K562 (cell line): ENCODE data around the gene COL15A1. TPM values are rescaled to one million over a fixed set of nuclear protein-coding genes. Genes with fewer than 3 reads are reported as not detected.
A peak's percentile ranks its signal among the peaks of the same experiment; 100 is the strongest.

Source experiments
- ARID1B ChIP-seq: fragments of 450-650 bp; IDR thresholded peaks from 2 replicates; pipeline ENCODE4 v1.6.1; 2016; ENCODE audit warnings: antibody characterized with exemption, mild to moderate bottlenecking, inconsistent platforms
- CXXC5 ChIP-seq: fragments of 250-450 bp; sonication (Bioruptor Pico); IDR thresholded peaks from 2 replicates; pipeline ENCODE4 v1.8.0; 2022; ENCODE audit warnings: inconsistent platforms, mild to moderate bottlenecking, moderate library complexity
- DACH1 ChIP-seq: fragments of 450-650 bp; IDR thresholded peaks from 2 replicates; pipeline ENCODE4 v1.6.1; 2018; ENCODE audit not compliant: partially characterized antibody
- E2F5 ChIP-seq: sonication (generic); formaldehyde crosslinking; IDR thresholded peaks from 2 replicates; pipeline ENCODE4 v1.8.0; 2022; ENCODE audit warnings: mild to moderate bottlenecking, missing genetic modification reagents
- NFIX ChIP-seq: fragments of 250-450 bp; sonication (Bioruptor Pico); IDR thresholded peaks from 2 replicates; pipeline ENCODE4 v1.4.0; 2020; ENCODE audit warnings: low read depth, mild to moderate bottlenecking, moderate library complexity
- POLR2G ChIP-seq: fragments of 200-400 bp; formaldehyde crosslinking; IDR thresholded peaks from 2 replicates; pipeline ENCODE4 v1.6.1; 2017; ENCODE audit warnings: low read depth, mild to moderate bottlenecking, antibody characterized with exemption, low read length, moderate library complexity
- POLR2H ChIP-seq: IDR thresholded peaks from 2 replicates; pipeline ENCODE4 v1.6.1; 2016; ENCODE audit warnings: missing genetic modification characterization, low read depth, mild to moderate bottlenecking, control low read depth, missing compliant biosample characterization, moderate library complexity
- PTTG1 ChIP-seq: fragments of 450-650 bp; IDR thresholded peaks from 2 replicates; pipeline ENCODE4 v1.6.1; 2016; ENCODE audit warnings: low read depth, mild to moderate bottlenecking, missing genetic modification characterization, missing compliant biosample characterization
- SRF ChIP-seq, 2 experiments: fragments of 250-450, 450-650 bp in 1 of 2; sonication (Bioruptor Pico) in 1 of 2; sonication (generic) in 1 of 2; formaldehyde crosslinking; IDR thresholded peaks; 2 replicates each; pipeline versions ENCODE4 v1.5.0 to v1.5.1; 2020 to 2022; ENCODE audit warnings: mild to moderate bottlenecking in 1 of 2, missing genetic modification reagents in 1 of 2
- SRSF7 ChIP-seq: fragments of 200-400 bp; formaldehyde crosslinking; optimal IDR thresholded peaks from 2 replicates; pipeline ENCODE3; 2017; ENCODE audit warnings: mild to moderate bottlenecking, low read depth, low read length
- ZBTB49 ChIP-seq: sonication (generic); formaldehyde crosslinking; IDR thresholded peaks from 2 replicates; pipeline ENCODE4 v1.8.0; 2022; ENCODE audit warnings: missing genetic modification reagents, mild to moderate bottlenecking, borderline replicate concordance
- ZNF175 ChIP-seq: fragments of 200-800 bp; sonication (Bioruptor generic); IDR thresholded peaks from 2 replicates; pipeline ENCODE4 v1.6.1; 2016; ENCODE audit warnings: low read depth, mild to moderate bottlenecking, missing genetic modification characterization, missing compliant biosample characterization
- ZNF184 ChIP-seq: sonication (generic); formaldehyde crosslinking; IDR thresholded peaks from 2 replicates; pipeline ENCODE4 v1.5.0; 2020; ENCODE audit warnings: missing genetic modification reagents
- ZNF24 ChIP-seq: fragments of 450-650 bp; IDR thresholded peaks from 2 replicates; pipeline ENCODE4 v1.6.1; 2016
- ZNF324 ChIP-seq: fragments of 250-450 bp; sonication (Bioruptor Pico); IDR thresholded peaks from 2 replicates; pipeline ENCODE4 v1.4.0; 2020; ENCODE audit warnings: mild to moderate bottlenecking
- ZNF395 ChIP-seq: fragments of 200-800 bp; sonication (Bioruptor generic); IDR thresholded peaks from 2 replicates; pipeline ENCODE4 v1.6.1; 2017; ENCODE audit warnings: missing genetic modification characterization, missing compliant biosample characterization
- ZNF507 ChIP-seq: conservative IDR thresholded peaks from 2 replicates; pipeline ENCODE4 v1.6.1; 2017; ENCODE audit warnings: missing genetic modification characterization, missing compliant biosample characterization
- polyA plus RNA-seq, 8 experiments: library from polyadenylated mRNA; depleted of rRNA in 4 of 8; stranded (reverse) in 5 of 8; unstranded in 3 of 8; fragments of >200 nt; fragmentation: Nextera tagmentation in 2 of 8; fragmentation: Illumina TruSeq in 1 of 8; extraction: Ambion mirVana in 2 of 8; extraction: Trizol in 1 of 8; gene quantifications; 2 replicates each; pipeline versions ENCODE4 v1.2.1 to v1.2.3, GENCODE V29; 2011 to 2014; ENCODE audit warnings: inconsistent platforms in 1 of 8, missing spikeins in 1 of 8
- total RNA-seq, 7 experiments: library from RNA; depleted of rRNA in 6 of 7; stranded (reverse); fragments of >200 nt in 6 of 7; fragmentation: Illumina TruSeq in 2 of 7; extraction: Trizol in 2 of 7; gene quantifications; 2 replicates each; pipeline versions ENCODE4 v1.2.1 to v1.2.3, GENCODE V29; 2011 to 2021; ENCODE audit warnings: low replicate concordance in 1 of 7
- TF ChIP-seq, protein P1 (sequence below): fragments of 250-450 bp; sonication (Bioruptor Pico); IDR thresholded peaks from 2 replicates; pipeline ENCODE4 v1.4.0; 2020; ENCODE audit warnings: mild to moderate bottlenecking
- TF ChIP-seq, protein P2 (sequence below): sonication (generic); formaldehyde crosslinking; IDR thresholded peaks from 2 replicates; pipeline ENCODE4 v1.8.0; 2022; ENCODE audit warnings: mild to moderate bottlenecking, missing genetic modification reagents, borderline replicate concordance

Gene COL15A1
- total and polyA plus RNA-seq, 9 of the 15 experiments (the other 6 are each of a cell fraction or from before 2014, with no cell fraction given) = 0.46 to 5.1 (median 2.6) TPM

DNA sequence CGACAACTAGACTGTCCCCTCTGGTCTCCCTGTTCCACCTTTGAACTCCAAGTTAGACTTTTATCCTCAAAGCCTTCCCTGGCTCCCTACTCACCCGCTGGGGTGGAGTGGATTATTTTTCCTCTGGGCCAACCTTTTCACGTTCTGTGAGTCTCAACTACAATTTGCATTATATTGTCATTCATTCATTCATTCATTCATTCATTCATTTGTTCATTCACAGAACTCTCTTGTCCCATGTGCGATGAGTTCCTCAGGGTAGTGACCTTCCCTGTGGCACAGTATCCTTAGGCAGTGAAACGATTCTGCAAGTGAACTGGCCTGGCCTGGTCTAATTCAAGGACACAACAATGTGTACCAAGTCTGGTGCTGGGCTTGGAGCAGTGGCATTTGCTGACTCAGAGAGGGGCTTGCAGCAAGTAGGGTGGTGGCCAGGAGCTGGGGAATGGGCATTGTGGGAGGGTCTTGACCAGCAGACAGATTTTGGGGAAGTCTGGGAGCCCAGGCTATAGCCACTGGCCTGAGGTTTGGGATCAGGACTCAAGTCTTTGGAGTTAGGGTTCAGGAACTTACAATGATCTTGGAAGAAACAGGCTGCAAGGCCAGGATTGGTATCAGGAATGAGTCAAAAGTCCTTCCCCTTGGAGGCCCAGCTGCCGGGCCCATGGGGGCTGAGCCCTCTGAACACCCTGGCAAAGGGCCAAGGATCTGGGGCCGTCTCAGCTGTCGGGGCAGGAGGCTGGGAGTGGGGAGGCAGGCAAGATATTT lies 37.2 kb upstream of the COL15A1 start (continued):
- TF ChIP-seq SRSF7 (no peak), ZNF507 (tag) (no peak), ARID1B (no peak; the same call in 1 of the 2 replicates), ZNF184 (CRISPR knock-in tag) (no peak), POLR2H (tag) (no peak), ZNF395 (0 out of 2 replicates have a peak, but pooled peaks have one; percentile 43), ZNF324 (CRISPR knock-in tag) (no peak), DACH1 (peak; percentile 9), PTTG1 (no peak), POLR2G (no peak), CXXC5 (CRISPR knock-in tag) (peak; percentile 36; the same call in 1 of the 2 replicates), ZNF175 (CRISPR knock-in tag) (no peak), E2F5 (CRISPR knock-in tag) (no peak), ZNF24 (peak; percentile 97), SRF (CRISPR knock-in tag; IDR thresholded peaks at IDR 0.05) (no peak), NFIX (peak; percentile 77), ZBTB49 (CRISPR knock-in tag) (no peak)
- TF ChIP-seq, protein P1, sequence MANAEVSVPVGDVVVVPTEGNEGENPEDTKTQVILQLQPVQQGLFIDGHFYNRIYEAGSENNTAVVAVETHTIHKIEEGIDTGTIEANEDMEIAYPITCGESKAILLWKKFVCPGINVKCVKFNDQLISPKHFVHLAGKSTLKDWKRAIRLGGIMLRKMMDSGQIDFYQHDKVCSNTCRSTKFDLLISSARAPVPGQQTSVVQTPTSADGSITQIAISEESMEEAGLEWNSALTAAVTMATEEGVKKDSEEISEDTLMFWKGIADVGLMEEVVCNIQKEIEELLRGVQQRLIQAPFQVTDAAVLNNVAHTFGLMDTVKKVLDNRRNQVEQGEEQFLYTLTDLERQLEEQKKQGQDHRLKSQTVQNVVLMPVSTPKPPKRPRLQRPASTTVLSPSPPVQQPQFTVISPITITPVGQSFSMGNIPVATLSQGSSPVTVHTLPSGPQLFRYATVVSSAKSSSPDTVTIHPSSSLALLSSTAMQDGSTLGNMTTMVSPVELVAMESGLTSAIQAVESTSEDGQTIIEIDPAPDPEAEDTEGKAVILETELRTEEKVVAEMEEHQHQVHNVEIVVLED = no peak
- TF ChIP-seq, protein P2, sequence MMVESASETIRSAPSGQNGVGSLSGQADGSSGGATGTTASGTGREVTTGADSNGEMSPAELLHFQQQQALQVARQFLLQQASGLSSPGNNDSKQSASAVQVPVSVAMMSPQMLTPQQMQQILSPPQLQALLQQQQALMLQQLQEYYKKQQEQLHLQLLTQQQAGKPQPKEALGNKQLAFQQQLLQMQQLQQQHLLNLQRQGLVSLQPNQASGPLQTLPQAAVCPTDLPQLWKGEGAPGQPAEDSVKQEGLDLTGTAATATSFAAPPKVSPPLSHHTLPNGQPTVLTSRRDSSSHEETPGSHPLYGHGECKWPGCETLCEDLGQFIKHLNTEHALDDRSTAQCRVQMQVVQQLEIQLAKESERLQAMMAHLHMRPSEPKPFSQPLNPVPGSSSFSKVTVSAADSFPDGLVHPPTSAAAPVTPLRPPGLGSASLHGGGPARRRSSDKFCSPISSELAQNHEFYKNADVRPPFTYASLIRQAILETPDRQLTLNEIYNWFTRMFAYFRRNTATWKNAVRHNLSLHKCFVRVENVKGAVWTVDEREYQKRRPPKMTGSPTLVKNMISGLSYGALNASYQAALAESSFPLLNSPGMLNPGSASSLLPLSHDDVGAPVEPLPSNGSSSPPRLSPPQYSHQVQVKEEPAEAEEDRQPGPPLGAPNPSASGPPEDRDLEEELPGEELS (CRISPR knock-in tag) = peak; percentile 37; the same call in 1 of the 2 replicates
